Measurements from ENCODE around the gene RMND5B. TPM values are rescaled to one million over a fixed set of nuclear protein-coding genes. Genes with fewer than 3 reads are reported as not detected.
"Not testable (repeated sequence)": the region's sequence is repeated elsewhere in the genome, so short reads cannot be mapped to it uniquely, and the experiment has no call there.

Gene RMND5B
- total RNA-seq, 1 experiment from 2014 or later = 14.4 TPM

GRCh38 chr5:178170455-178170854 is 39.6 kb downstream of the RMND5B start:
- DNase-seq (ENCODE audit: low read depth) = no peak

- DNase-seq (ENCODE audit: low read depth) = no peak
Observed at GRCh38 chr5:178174456-178174855, 43.6 kb downstream of the RMND5B start.

- no peak for DNase-seq (ENCODE audit: low read depth)
Observed at GRCh38 chr5:178176791-178177190, 46.0 kb downstream of the RMND5B start.

DNA sequence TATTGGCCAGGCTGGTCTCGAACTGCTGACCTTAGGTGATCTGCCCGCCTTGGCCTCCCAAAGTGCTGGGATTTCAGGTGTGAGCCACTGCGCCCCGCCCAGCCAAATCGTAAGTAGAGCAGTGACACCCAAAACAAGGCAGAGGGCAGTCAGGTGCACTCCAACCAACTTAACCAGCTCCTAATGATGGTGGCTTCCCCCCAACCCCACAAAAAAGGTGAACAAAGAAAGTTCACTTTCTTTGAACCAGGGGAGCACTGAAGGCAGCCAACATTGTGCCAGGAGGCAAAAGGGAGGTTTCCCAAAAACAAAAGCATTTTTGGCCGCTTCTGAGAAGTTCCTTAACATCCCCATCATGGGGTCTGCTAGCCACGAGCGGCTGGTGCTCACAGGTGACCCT is 46.8 kb downstream of the RMND5B start:
- DNase-seq (ENCODE audit: low read depth) = no peak

DNA sequence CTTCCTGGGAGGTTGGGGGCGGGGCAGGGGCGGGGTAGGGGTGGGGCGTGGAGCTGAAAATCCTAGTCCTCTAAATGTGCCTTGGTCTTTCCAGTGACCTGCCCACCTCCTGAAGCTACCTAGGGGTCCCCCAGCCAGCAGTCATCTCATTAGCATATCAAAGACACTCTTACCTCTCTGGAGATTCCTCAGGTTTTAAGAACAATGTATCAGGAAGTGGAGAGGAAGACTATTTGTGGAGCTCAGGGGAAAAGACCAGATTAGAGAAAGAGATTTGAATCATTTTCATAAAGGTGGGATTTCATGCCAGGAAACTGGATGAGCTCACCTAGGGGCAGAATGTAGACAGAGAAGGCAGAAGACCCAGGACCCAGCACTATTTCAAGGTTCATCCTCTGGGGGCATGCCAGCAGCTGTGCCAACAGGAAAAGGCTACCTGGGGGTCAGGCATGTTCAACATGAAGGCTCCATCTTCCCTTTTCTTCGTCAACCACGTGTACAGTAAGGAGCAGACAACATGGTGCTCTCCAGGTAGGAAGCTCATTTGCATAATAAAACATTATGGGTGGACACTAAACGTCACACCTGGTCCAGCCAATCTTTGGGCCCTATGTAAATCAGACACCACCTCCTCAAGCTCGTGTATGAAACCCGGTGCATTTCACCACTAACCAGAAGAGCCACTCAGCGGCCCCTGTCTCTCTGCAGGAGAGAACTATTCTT is 49.5 kb downstream of the RMND5B start:
- DNase-seq (ENCODE audit: low read depth) = no peak

- DNase-seq (ENCODE audit: low read depth) = no peak
Observed at GRCh38 chr5:178182158-178182876, 51.5 kb downstream of the RMND5B start.

DNA sequence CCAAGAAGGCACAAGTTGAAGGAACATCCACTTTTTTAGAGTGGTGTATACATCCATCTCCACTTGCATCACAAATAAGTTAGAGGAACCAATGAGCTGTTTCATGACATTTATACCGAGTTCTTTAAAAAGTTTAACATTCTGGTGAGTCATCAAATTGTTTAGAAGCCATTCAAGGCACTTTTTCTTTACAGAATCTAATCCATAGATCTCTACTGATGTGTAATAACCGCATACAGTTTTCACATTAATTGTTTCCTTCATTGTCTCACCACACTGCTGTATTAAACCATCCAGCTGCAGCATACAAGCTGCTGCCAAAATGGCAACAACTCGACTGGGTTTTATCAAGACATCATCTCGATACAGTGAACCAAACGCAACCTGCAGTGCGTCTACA is 55.6 kb downstream of the RMND5B start:
- DNase-seq (ENCODE audit: low read depth) = no peak

DNA sequence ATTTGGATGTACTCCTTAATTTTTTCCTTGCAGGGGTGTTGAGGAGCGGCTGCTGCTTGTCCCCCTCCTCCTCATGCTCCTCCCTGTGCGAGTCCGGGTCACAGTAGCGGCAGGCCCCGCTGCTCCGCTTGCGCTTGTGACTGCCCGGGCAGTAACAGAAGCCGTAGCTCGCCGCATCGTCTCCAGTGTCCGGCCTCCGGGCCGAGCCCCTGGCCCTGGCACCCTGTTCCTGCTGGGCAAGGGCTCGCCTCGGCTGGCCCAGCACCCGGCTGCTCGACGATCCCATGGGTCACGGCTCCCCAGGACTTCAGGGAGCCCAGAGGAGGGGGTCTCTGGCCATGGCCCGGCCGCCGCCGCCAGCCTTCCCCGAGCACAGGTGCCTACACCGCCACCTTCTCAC is 56.2 kb downstream of the RMND5B start, which contains the start of gene GMCL2:
Gene GMCL2, minus strand, starts transcription at position 358 of the 400 bp plus-strand sequence. Its CDS starts 72 bp downstream, at position 286.
- no peak for DNase-seq (ENCODE audit: low read depth)

- DNase-seq (ENCODE audit: low read depth) = no peak
Observed at GRCh38 chr5:178189433-178189832, 58.6 kb downstream of the RMND5B start.

DNA sequence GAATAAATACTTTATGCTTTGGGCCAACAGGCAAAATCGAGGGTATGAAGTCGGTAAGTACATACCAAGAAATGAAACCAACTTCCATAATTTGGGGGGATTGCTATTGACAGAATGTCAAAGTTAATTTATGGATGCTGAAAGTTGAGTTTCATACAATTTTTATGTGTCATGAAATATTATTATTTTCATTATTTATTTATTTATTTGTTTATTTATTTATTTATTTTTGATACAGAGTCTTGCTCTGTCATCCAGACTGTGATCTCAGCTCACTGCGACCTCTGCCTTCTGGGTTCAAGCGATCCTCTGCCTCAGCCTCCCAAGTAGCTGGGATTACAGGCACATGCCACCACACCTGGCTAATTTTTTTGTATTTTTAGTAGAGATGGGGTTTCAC is 60.8 kb downstream of the RMND5B start:
- DNase-seq (ENCODE audit: low read depth) = no peak

GRCh38 chr5:178192244-178192643 is 61.4 kb downstream of the RMND5B start:
- DNase-seq (ENCODE audit: low read depth) = no peak

GRCh38 chr5:178192787-178193186 is 62.0 kb downstream of the RMND5B start:
- no peak for DNase-seq (ENCODE audit: low read depth)

- no peak for DNase-seq (ENCODE audit: low read depth)
Observed at GRCh38 chr5:178193251-178193809, 62.5 kb downstream of the RMND5B start.

DNA sequence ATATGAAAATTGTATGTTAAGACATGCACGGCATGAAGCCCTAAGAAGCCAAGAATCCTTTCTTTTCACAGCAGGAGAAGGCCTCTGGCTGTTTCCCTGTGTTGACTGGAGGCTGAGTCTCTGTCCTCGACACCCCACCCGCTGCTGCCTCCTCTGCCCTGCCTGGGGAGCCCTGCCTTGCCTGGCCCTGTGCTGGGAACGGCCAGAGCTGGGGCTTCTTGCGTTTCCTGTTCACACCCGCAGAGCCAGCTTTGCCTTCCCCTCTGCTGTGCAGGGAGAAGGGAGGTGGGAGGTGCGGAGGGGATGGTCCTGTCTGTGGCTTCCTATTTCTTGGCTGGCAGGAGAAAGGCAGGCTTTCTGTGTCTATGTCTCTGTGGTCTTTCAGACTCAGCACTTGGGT is 63.2 kb downstream of the RMND5B start:
- DNase-seq (ENCODE audit: low read depth) = no peak

GRCh38 chr5:178196281-178196812 is 65.5 kb downstream of the RMND5B start:
- DNase-seq (ENCODE audit: low read depth) = no peak

DNA sequence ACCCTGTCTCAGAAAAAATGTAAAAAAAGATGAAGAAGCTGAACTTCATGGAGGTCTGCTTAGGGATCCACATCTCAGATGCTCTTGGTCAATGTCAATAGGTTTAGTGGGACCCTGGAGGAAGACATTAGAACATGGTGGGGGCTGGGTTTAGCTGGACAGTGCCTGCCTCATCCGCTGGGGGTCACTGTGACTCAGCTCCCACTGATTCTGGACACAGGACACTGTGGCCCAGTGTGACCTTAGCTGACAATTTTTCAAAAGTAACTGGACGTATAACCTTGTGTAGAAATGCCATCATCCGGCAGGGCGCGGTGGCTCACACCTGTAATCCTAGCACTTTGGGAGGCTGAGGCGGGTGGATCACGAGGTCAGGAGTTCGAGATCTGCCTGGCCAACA is 66.2 kb downstream of the RMND5B start:
- DNase-seq (ENCODE audit: low read depth) = no peak

DNA sequence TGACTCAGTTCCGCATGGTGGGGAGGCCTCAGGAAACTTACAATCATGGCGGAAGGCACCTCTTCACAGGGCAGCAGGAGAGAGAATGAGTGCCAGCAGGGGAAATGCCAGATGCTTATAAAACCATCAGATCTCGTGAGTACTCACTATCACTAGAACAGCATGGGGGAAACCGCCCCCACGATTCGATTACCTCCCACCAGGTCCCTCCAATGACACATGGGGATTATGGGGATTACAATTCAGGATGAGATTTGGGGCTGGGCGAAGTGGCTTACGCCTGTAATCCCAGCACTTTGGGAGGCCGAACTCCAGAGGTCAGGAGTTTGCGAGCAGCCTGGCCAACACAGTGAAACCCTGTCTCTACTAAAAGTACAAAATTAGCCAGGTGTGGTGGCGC is 67.3 kb downstream of the RMND5B start:
- not testable (repeated sequence) for DNase-seq (ENCODE audit: low read depth)

GRCh38 chr5:178198706-178199105 is 67.9 kb downstream of the RMND5B start:
- DNase-seq (ENCODE audit: low read depth) = no peak

GRCh38 chr5:178199581-178200434 is 69.0 kb downstream of the RMND5B start:
- no peak for DNase-seq (ENCODE audit: low read depth)
